BE2C (cell line): Measurements from ENCODE around the gene PTPRA.

ENCODE experiments used
- DNase-seq: peaks from one replicate; pipeline ENCODE4 v3.0.0-alpha.2; 2020
- H3K27me3 ChIP-seq: fragments of 250-450 bp; sonication (Bioruptor Pico); 2 replicates; pipeline ENCODE4 v1.5.1; 2020; ENCODE audit warnings: mild to moderate bottlenecking
- H3K36me3 ChIP-seq: fragments of 250-450 bp; sonication (Bioruptor Pico); 2 replicates; pipeline ENCODE4 v1.5.1; 2020; ENCODE audit warnings: mild to moderate bottlenecking
- H3K4me1 ChIP-seq: fragments of 250-450 bp; sonication (Bioruptor Pico); 2 replicates; pipeline ENCODE4 v1.5.1; 2020
- H3K4me3 ChIP-seq: 2 replicates; pipeline ENCODE4 v1.5.1; 2011; ENCODE audit warnings: low read depth, low read length
- H3K9me3 ChIP-seq: fragments of 250-450 bp; sonication (Bioruptor Pico); 2 replicates; pipeline ENCODE4 v1.5.1; 2020
- TF ChIP-seq, protein P1 (sequence below): IDR thresholded peaks from 2 replicates; pipeline ENCODE4 v1.5.1; 2012; ENCODE audit warnings: mild to moderate bottlenecking, low read depth, low read length

Gene PTPRA

DNA sequence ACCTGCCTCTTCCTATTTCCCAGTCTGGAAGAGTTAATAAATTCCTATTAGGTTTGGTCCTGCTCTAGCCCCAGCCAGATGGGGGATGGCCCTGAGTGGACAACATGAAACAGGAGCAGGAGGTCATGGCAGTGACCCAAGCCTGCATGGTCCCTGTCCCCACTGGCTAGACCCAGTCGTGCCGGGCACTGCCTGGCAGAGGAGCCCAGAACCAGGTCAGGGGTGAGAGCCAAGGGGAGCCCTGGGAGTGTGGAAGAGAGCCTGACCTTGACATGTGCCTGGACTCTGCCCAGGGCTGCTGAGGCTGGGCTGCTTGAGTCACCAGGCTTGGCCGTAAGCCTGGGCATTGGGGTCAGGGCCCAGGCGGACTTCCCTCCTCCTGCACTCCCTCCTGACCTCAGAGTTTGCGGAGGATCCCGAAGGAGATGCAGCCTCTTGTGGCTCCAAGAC is 207.7 kb downstream of the PTPRA start:
- no peaks in the 10 kb centered on the region for H3K9me3 ChIP-seq

DNA sequence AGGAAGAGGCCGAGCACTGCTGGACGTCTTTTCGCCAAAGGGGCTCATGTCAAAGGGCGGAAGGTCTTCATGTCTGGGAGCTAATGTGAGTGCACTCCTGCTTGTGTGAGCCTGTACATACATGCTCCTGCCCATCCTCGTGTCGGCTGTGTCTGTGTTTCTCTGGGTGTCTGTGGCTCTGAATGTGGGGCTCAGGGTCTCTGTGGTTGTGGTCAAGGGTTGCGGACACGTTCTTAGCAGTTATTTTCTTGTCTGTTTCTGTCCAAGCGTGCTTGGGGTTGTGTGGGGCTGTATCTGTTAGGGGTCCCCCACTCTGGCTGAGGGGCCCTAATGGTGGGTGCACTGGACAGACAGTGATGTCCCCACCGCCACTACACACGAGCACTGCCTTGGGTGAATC is 208.4 kb downstream of the PTPRA start:
- H3K4me1 ChIP-seq, result no peaks in the 10 kb centered on the region
- H3K36me3 ChIP-seq, result no peaks in the 10 kb centered on the region
- H3K9me3 ChIP-seq, result no peaks in the 10 kb centered on the region
- no peak overlapping the region for H3K4me3 ChIP-seq
- TF ChIP-seq, protein P1, sequence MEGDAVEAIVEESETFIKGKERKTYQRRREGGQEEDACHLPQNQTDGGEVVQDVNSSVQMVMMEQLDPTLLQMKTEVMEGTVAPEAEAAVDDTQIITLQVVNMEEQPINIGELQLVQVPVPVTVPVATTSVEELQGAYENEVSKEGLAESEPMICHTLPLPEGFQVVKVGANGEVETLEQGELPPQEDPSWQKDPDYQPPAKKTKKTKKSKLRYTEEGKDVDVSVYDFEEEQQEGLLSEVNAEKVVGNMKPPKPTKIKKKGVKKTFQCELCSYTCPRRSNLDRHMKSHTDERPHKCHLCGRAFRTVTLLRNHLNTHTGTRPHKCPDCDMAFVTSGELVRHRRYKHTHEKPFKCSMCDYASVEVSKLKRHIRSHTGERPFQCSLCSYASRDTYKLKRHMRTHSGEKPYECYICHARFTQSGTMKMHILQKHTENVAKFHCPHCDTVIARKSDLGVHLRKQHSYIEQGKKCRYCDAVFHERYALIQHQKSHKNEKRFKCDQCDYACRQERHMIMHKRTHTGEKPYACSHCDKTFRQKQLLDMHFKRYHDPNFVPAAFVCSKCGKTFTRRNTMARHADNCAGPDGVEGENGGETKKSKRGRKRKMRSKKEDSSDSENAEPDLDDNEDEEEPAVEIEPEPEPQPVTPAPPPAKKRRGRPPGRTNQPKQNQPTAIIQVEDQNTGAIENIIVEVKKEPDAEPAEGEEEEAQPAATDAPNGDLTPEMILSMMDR, result no peak
- H3K27me3 ChIP-seq, result peaks cover 37% of the 10 kb centered on the region
- no peak for DNase-seq

More for the DNA sequence above, 207.7 kb downstream of the PTPRA start:
- Histone ChIP-seq H3K4me1 (no peaks in the 10 kb centered on the region), H3K36me3 (no peaks in the 10 kb centered on the region), H3K4me3 (no peak overlapping the region), H3K27me3 (peaks cover 37% of the 10 kb centered on the region)
- no peak for DNase-seq
- TF ChIP-seq, protein P1, result no peak

DNA sequence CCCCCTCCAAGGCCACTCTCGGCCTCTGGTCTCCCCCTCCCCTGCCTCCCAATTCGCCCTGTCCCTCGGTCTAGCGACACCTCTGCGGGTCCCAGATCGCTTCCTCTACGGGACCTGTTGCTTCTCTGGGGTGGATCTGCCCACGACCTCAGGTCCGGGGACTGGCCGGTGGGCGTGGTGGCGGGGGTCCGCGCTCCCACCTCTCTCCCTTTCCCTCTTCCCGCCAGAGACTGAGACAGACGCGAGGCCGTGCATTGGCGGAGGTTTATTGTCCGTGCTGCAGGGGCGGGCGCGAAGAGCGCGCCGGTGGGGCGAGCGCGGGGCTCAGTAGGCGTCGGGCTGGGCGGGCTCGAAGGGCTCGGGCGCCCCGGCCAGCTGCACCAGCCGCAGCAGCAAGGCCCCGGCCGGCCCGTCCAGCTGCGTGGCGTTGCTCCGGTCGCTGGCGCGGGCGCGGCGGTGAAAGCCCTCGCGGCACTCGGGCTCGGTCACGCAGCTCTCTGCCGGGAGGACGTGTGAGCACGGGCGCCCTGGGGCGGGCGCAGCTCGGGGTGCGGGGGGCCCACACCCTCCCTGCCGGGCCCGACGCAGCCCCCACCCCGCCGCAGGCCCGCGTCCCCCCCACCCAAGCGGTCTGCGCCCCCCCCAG is 209.1 kb downstream of the PTPRA start:
- TF ChIP-seq, protein P1, result no peak
- no peak for DNase-seq
- Histone ChIP-seq H3K4me3 (no peak overlapping the region), H3K9me3 (no peaks in the 10 kb centered on the region), H3K4me1 (no peaks in the 10 kb centered on the region), H3K36me3 (no peaks in the 10 kb centered on the region), H3K27me3 (peaks cover 37% of the 10 kb centered on the region)

DNA sequence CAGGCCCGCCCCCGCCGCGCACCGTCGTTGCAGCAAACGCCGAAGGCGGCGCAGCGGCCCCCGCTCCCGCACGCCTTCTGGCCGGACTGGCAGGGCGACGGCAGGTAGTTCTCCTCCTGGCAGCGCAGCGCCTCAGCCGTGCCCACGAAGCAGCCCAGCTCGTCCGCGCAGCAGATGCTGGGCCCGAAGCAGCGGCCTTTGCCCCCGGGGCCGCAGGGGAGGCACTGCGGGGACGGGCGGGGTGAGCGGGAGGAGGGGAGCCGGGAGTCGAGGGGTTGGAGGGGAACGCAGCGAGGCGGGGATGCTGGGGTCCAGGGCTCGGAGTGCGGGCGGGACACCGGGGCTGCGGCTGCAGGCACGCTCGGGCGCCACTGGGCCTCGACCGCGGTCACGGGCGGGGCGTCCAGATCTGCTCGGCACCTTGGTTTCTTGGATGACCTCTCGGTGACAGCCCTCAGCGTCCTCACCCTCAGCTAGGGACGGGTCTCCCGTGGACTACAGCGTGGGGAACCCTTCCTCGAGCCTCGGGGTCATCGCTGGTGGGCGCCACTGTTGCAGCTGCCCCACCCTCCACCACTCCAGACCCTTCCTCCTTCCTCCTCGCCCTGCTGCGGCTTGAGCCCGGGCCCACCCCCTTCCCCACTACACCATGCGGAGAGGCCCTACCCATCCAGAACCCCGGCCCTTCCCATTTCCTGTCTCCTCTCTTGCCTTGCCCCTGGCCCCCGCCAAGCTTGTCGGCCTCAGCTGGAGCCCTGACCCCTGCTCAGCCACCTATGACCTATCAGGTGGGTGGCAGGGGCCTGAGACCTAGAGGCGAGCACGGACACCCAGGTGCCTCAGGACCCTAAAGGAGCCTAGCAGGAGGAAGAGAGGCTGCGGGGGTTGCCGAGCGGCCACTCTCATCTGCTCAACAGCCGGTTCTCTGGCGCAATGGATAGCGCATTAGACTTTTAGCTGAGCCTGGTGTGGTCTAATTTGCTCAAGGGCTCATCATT is 210.0 kb downstream of the PTPRA start:
- no peak overlapping the region for H3K4me3 ChIP-seq

DNA sequence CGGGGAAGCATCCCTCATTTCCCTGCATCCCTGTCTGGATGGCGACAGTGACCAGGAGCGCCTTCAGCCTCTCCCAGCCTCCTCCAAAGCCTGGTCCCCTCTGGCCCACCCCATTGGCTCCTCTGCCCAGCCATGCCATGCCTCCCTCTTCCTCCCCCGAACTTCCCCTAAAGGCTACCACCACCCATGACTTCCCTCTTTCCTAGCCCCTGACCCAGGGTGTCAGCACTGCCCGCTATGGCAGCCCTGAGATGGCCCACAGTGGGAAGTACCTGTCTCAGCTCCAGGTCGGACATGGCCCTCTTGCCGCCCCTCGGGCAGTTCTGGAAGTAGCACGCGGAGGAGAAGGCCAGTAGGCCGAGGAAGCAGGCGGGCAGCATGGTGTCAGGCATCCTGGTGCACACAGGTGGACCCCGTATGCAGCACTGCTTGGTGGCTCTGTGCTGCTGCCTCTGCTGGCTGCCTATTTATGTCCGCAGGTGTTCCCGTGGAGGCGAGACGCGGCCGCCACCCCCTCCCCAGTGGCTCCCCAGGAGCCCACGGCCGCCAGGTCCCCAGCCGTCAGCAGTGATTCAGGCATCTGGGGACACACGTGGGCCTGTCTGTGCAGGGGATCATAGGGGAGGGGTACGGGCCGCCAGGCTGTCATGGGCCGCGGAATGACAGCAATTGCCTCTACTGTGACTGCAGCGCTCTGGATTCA is 211.2 kb downstream of the PTPRA start, which contains the start of gene AVP:
Gene AVP, minus strand, starts transcription at position 442 of the 703 bp plus-strand sequence. Its CDS starts 50 bp downstream, at position 392.
- no peaks in the 10 kb centered on the region for H3K36me3 ChIP-seq
- no peaks in the 10 kb centered on the region for H3K9me3 ChIP-seq
- H3K27me3 ChIP-seq, result peaks cover 29% of the 10 kb centered on the region
- no peak for DNase-seq
- TF ChIP-seq, protein P1, result no peak
- H3K4me1 ChIP-seq, result no peaks in the 10 kb centered on the region
- H3K4me3 ChIP-seq, result no peak within 1 kb of the TSS

More for the DNA sequence above, 210.0 kb downstream of the PTPRA start:
- Histone ChIP-seq H3K9me3 (no peaks in the 10 kb centered on the region), H3K27me3 (peaks cover 37% of the 10 kb centered on the region), H3K4me1 (no peaks in the 10 kb centered on the region), H3K36me3 (no peaks in the 10 kb centered on the region)
- TF ChIP-seq, protein P1, result no peak
- DNase-seq, result no peak
